NCI-H2171 (cell line): ENCODE data around the gene PPP1R13L.

ENCODE experiments used
- DNase-seq: peaks from one replicate; lab custom pipeline; 2025; lab: John Stamatoyannopoulos, UW

PPP1R13L gene

DNA sequence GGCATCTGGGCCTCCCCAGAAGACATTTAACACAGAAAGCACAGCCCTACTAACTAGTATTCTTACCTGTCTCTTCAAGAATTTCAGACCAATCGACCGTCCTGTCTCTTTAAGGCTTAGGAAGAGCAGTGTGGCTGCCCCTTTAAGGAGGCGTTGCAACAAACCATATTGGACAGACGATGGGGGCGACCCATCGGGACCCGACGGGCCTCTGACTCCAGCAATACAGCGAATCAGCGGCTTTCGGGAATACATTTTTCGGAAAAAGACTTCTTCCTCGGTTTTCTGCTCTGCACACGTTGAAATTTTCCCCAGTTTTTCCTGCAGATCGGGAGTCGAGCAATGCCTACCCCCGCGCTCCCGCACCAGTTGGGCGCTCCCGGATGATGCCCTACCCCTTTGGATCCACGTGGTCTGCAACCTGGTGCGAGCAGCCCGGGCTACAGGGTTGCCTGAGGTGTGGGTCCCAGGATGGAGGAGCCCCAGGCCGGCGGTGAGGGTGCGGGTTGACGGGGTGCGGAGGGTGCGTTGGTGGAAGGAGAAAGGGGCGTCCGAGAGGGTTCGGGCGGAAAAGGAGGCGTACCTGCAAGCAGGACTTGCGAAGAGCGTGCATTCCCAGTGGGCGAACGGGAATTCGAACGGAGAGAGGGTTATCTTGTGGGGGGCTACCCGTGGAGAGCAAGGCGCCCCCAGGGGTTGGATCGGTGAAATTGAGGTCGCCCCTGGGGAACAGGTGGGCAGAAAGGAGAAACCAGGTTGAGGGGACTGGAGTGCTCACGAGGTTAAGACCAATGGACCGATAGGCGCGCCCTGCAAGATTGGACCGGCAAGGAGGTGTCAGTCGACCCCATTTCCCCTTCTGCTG is 1.6 kb upstream of the PPP1R13L start, which contains the start of gene POLR1G:
POLR1G (plus strand) TSS at position 419 of the 865 bp plus-strand sequence; CDS start at position 472, 53 bp downstream.
- peak; percentile 84 for DNase-seq

DNA sequence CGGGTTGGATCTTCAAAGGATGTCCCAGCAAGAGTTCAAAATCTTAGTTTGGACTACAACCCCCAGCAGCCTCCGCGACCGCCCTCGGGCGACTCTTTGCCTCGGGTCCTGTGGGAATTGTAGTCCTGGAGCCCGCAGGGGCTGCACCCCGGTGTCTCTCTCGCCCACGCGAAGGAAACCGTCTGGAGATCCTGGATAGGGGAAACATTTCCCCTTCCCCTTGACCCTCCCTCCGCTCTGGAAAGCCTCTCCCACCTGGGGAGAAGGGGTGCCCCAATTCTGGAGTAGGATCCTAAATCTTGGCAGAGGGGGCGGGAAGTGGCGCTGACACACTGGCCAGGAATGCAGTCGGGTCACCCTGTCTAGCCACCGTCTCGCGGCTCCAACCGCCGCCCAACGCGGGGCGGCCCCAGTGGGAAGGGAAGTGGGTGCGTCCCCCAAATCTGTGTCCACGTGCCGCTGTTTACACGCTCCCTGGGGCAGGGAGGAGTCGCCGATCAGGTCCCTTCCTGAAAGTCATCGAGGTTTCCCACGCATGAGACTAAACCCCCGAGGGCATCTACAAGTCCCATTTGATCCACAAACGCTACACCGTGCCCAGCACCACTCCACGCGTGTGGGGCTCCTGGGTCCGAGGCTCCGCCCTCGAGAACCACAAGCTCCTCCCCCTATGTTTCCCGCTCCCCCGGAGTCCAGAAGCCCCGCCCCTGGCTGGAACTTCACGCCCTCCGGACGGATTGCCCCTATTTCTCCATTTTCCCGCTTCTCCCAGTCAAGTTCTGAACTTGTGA is 761 bp upstream of the PPP1R13L start:
- peak; percentile 95 for DNase-seq

DNA sequence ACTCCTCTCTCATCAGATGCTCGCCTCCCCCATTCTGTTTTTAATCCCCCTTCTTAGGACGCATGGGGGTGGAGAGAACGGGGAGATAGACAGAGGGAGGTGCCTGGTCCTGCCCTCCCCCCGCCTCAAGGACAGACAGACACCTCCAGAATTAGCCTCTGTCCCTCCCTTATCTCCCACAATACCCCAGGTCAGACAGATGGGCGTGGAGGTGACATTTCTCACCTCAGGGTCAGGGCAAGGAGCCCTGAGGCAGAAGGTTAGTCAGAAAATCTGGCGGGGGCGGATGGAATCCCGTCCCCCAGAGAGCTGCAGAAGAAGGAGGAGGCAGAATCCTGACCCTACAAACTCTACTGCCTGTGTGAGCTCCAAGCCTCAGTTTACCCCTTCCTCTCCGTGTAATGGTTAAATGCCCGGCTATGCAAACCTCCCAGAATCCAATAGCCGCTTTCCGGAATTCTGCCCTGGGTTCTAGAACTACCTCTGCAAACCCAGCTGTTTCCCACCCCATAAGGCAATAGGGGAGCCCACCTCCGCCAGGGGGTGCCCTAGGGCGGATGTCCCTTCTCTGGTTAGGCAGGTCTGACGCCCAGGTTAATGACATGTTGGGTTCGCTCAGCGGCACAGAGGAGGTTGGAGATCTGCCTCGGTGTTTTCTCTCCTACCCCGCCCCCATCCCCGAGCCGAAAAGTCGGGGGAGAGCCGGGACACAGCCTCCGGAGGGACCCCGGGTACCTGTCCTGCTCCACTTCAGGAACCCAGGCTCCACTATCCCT is 900 bp downstream of the PPP1R13L start:
- no peak for DNase-seq

DNA sequence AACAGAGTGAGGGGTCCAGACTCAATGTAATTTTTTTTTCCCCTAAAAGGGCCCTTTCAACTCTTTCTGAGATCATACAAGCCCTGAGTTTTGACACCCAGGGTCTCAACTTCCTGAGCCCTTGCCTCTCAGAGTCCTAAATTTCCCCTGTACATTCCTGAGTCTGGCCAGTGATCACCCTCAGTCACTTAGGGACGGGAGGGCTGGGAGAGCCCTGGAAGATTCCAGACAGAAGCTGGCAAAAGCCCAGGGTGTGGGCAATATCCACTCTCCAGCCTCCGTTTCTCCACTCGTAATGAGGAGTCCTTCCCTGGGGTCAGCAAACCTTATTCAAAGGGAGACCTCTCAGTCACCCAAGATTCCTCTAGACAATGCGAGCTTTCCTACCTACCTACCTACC is 1.6 kb downstream of the PPP1R13L start:
- DNase-seq: no peak

DNA sequence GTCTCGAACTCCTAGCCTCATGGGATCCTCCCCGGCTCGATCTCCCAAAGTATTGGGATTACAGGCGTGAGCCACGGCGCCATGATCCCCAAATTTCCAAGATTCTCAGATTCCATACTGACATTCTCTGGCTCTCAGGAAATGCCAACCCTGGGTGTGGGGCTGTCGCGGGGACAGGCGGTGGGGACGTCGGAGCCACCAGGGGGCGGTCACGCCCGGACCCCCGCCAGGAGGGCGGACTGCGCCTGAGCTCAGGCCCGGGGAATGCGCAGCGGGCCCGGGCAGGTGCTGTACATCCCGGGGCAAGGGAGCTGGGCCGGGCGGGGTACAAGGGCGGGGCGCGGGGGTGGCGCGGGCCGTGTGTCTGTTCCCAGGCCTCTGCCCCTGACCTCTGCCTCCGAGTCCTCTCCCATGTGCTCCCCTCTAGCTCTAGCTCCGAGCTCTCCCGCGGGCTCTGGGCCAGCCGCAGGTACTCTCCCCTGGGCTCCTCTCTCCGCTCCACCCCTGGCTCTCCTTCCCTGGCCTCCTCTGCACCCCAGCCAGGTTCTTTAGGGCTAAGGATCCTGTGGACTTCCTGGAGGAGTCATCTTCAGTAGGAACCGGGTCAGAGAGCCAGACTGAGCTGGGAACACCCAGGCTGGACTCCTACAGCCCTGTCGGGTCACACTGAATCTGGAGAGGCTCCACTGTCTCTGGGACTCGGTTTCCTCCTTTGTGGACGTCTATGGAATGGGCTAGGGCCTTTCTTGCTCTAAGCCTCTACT is 2.4 kb downstream of the PPP1R13L start:
- no peak for DNase-seq

DNA sequence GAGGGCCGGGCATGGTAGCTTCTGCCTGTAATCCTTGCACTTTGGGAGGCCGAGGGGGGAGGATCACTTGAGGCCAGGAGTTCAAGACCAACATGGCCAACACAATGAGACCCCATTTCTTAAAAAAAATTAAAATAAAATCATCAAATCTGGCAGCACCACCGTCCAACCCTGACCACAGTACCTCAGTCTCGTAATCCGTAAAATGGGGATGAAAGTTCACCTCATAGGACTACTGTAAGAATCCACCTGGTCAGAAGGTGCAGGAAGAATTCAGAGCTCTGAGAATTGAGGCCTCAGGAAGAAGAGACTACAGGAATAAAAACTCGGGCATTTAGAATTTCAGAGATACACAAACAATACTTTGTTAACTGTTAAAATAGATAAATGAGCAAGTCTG is 3.1 kb downstream of the PPP1R13L start:
- no peak for DNase-seq

DNA sequence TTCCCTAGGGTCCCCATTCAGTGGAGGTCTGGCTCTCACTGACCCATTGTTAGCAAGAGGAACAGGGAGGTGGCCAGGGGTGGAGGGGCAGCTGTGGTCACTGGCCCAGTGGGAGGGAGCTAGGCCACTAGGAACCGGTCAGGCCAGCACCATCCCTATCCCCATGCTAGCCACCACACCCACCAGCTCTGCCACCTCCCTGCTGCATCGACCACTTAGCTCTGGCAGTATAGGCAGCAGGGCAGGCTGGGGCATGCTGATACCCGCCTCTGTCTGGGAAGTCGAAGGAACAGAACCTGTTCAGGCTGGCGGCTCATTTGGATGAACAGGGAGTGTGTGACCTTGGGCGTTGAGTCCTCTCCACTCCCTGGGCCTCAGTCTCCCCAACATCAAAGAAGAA is 4.7 kb downstream of the PPP1R13L start:
- DNase-seq: peak; percentile 71

DNA sequence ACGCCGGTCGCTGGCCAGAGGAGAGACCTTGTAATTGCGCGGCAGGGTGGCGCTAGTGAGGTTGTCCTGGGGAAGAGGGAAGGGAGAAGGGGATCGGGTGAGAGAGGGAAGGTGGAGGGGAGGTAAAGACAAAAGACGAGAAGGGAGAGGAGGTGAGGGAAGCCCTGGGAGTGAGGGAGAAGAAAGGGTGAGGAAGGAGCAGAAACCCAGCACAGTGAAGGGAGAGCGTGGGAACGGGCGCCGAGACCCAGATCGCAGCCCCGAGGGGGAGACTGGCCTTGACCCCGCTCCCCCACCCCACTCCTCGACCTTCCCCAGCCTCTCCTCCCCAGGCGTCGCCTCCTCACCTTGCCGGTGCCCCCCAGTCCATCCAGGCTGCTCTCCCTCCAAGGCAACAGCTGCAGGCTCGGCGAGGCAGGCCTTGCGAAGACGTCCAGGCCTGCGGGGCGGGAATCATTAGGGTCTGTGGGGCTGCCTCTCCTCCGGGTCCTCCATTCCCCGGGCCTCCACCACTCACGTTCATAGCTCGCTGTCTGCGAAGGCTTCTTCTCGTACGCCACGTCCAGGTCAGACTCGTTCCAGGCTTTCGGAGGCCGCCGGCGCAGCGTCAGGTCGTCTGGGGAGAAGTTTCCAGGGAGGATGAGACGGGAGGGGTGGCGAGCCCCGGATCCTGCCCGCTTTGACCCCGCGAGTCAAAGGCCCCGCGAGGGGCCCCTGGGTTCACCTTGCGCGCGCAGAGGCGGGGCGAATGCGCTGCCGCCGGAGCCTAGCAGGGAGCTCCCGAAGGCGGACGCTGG is 8.8 kb downstream of the PPP1R13L start:
- DNase-seq: no peak

DNA sequence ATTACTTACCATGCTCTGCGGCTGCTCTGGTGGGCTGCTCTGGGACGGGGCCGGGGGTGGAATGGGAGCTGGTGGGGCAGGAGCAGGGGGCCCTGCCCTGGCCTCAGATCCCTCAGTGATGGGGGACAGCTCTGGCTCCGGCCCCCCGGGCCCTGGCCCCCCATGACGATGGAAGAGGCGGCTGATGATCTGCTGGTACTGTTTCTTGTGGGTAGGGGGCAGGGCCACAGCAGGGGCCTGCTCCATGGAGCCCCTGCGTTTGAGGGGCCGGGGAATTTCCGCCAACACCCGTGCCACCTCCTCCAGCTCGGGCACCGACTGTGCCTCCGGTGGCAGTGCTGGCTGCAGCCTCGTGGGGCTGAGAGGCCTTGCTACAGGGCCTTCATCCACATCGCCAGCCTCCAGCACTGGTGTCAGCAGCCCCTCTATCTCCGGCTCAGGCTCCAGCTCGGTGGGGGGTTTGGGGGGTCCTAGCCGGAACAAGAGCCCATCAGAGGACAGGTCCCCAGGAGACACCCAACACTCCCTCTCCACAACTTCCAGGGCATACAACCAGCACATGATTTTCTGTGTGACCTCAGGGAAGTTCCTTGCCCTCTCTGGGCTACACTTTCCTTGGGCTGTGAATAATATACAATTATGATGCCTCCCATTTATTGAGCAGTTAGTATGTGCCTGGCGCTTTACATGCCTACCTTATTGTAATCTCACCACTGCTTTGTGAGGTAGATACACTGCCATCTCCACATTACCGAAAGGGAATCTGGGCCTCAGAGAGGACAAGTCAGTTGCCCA is 12.8 kb downstream of the PPP1R13L start:
- DNase-seq: no peak

DNA sequence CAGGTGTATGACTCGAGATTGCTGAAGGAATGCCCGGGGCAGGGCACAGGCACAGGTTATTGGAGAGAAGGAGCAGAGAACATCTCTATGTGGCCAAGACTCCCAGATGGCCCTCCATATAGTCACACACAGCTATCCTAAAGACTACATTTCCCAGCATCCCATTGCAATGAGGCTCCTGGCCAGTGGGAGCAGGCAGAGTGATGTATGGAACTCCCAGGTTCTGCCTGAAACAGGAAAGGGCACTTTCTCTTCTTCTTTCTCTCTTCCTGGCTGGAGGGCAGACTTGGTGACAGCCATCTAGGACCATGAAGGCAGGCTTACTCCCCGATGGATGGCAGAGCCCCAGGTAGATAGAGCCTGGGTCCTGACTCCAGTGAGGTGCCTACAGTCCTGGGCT is 13.5 kb downstream of the PPP1R13L start:
- no peak for DNase-seq

DNA sequence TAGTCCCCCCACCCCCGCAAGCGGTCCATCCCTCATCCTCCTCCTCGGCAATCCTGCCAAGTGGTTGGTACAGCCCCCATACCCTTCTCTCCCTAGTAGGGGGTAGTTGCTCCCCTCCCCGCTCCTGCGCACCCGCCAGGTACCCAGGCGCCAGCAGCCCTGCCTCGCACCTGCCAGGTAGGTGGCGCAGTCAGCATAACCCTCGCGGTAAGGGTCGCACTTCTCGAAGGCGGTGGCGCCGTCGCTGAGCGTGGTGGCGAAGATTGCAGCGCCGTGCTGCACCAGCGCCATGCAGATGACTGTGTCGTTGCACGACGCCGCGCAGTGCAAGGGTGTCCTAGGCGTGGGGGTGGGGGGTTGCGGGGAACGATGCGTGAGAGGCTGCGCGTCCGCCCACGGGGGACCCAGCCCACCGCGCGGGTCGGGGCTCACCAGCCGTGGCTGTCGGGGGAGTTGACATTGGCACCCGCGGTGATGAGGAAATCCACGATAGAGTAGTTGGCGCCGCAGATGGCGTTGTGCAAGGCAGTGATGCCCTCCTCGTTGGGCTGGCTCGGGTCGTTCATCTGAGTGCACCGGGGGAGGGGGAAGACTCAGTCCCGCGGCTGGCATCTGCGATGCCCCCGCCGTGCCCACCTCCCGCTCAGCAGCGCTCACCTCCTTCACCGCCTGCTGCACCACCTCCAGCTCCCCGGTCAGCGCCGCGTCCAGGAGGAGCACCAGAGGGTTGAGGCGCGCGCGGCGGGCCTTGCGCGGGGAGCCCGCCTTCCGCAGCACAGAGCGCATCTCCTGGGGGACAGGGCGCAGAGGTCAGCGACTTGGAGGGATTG is 19.3 kb downstream of the PPP1R13L start:
- no peak for DNase-seq

DNA sequence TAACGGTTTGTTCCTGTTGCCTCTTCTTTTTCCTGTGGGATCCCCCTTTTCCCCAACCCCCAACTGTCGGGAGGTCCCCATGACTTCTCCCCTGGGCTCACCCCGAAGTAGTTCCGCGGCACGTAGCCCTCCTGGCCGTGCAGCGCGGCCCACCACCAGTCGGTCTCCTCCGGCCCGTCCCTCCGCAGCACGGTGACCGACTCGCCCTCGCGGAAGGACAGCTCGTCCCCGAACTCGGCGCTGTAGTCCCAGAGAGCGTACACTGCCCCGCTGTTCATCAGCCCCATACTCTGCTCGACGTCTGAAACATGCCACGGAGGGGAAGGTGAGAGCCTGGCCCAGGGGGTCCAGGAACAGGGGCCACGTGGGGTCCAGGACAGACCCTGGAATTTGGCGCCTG is 22.4 kb downstream of the PPP1R13L start:
- no peak for DNase-seq

DNA sequence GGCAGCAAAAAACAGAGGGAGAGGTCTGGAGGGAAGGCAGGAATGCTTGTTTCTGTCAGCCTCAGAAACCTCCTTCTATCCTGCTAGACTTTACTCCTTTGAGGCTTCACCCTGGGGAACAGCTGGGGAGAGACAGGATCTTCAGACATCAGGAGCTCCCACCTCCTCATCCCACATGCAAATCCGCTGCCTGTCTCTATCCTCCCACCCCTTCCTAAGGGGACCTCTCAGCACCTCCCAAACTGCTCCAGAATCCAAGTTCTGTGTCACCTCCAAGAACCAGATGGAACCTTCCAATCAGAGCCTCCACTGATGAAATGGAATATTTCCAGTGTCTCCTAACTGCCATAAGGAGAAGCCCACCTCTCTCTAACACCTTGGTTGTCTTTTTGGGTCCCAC is 24.8 kb downstream of the PPP1R13L start:
- no peak for DNase-seq

DNA sequence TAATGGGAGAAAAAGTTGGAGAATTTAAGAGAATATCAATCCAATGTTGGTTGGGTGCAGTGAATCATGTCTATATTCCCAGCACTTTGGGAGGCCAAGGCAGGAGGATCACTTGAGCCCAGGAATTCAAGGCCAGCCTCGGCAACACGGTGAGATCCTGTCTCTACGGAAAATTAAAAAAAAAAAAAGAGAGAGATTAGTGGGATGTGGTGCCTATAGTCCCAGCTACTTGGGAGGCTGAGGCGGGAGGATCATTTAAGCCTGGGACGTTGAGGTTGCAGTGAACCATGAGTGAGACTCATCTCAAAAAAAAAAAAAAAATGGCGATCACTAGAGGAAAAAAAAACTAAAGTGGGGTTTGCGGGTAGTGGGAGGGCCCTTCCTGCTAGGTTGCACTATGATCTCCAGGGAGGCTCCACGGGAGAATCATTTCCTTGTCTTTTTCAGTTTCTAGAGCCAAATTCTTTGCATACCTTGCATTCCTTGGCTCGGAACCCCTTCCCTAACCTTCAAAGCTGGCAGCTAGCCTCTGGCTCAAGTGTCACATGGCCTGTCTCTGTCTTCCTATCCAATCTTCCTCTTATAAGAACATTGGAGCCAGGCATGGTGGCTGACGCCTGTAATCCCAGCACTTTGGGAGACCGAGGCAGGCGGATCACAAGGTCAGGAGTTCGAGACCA is 28.7 kb downstream of the PPP1R13L start:
- DNase-seq: no peak

DNA sequence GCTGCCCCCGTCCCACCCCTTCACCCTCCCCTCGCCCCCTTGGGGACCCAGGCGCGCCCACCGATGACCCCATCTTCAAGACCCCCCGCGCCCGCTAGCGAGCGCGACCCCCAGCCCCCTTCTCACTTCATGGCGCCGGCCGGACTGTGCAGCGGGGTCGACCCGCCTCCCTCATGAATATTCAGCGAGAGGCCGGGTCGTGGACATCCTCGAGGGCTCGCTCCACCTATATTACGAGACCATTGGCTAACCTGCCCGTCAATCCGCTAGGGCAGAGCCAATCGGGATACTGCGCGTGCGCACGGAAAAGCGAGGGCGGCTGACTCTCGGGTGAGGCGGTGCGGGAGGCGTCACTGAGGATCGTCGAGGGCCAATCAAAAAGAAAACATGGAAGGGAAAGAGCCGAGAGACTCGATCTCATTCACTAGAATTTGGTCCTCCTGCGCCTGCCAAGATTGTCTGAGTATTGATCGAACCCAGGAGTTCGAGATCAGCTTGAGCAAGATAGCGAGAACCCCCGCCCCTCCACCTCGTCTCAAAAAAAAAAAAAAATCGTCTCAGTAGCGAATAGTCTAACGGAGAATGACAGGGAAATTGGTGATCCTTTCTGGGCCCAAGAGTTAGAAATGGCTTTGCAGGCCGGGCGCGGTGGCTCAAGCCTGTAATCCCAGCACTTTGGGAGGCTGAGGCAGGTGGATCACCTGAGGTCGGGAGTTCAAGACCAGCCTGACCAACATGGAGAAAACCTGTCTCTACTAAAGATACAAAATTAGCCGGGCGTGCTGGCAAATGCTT is 34.3 kb downstream of the PPP1R13L start, which contains the start of gene ERCC2:
ERCC2 (minus strand) TSS at position 164 of the 795 bp plus-strand sequence; CDS start at position 131, 33 bp downstream.
- DNase-seq: peak; percentile 98

DNA sequence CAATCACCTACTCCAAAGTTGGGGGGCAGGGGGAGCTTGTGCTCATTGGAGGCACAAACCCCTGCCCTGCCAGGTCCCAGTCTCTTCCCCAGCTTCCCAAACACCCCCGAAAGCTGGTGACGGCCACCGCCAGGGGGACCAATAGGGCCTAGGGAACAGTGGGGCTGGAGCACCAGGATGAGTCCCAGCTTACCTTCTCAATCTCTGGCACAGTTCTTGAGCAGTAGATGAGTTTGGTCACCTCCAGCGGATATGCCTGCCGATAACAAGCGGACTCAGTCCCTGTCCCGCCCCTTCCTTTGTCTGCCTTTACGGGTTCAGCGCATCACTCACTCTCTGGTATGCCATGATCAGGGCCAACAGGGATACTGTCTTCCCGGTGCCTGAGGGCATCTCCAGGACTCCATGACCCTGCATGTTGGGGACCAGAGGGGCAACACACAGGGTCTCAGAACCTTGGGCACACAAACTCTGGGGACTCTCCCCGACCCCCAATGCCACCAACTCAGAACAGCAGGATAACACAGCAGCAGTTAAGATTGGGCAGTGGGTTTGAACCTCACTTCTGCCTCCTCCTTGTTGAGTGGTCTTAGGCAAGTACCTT is 36.0 kb downstream of the PPP1R13L start:
- no peak for DNase-seq

DNA sequence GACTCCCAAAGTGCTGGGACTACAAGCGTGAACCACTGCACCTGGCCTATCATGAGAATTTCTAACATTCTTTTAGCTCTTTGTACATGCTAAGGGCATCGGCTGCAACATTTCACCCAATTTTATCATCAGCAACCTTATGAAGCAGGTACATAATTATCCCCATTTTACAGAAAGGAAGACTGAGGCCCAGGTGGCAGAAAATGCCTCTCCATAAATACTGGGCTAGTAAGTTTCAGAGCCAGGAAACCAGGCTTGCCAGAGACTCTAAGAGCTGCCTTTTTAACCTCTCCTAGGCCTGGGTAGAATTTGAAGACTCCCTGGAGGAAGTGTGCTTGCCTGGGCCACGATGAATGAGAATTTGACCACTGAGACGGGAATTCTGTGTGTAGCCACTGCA is 36.7 kb downstream of the PPP1R13L start:
- DNase-seq: no peak
